ENCODE results near the gene GSTO2.

GSTO2 gene

GRCh38 chr10:104318326-104318725 is 49.3 kb downstream of the GSTO2 start:
- no peak for TF ChIP-seq CTCF (conservative IDR thresholded peaks at IDR 0.05; ENCODE audit: control insufficient read depth, insufficient read depth, low read depth, low read length)
- no peak overlapping the region for H3K4me3 ChIP-seq (ENCODE audit: control insufficient read depth, low read depth, low read length)
- no peak for DNase-seq (ENCODE audit: low read depth)

GRCh38 chr10:104318810-104319741 is 50.1 kb downstream of the GSTO2 start:
- no peak overlapping the region for H3K4me3 ChIP-seq (ENCODE audit: control insufficient read depth, low read depth, low read length)
- no peak for TF ChIP-seq CTCF (conservative IDR thresholded peaks at IDR 0.05; ENCODE audit: control insufficient read depth, insufficient read depth, low read depth, low read length)
- peak; percentile 90 for DNase-seq (ENCODE audit: low read depth)

GRCh38 chr10:104321226-104321625 is 52.2 kb downstream of the GSTO2 start:
- TF ChIP-seq CTCF (conservative IDR thresholded peaks at IDR 0.05; ENCODE audit: control insufficient read depth, insufficient read depth, low read depth, low read length): no peak
- DNase-seq (ENCODE audit: low read depth): no peak
- no peak overlapping the region for H3K4me3 ChIP-seq (ENCODE audit: control insufficient read depth, low read depth, low read length)

- DNase-seq (ENCODE audit: low read depth): no peak
- H3K4me3 ChIP-seq (ENCODE audit: control insufficient read depth, low read depth, low read length): no peak overlapping the region
- no peak for TF ChIP-seq CTCF (conservative IDR thresholded peaks at IDR 0.05; ENCODE audit: control insufficient read depth, insufficient read depth, low read depth, low read length)
These were observed 52.9 kb downstream of the GSTO2 start for GRCh38 chr10:104321725-104322415.

GRCh38 chr10:104322416-104322782 is 53.4 kb downstream of the GSTO2 start:
- no peak for DNase-seq (ENCODE audit: low read depth)
- no peak for TF ChIP-seq CTCF (conservative IDR thresholded peaks at IDR 0.05; ENCODE audit: control insufficient read depth, insufficient read depth, low read depth, low read length)
- H3K4me3 ChIP-seq (ENCODE audit: control insufficient read depth, low read depth, low read length): no peak overlapping the region

GRCh38 chr10:104323085-104323484 is 54.1 kb downstream of the GSTO2 start:
- H3K4me3 ChIP-seq (ENCODE audit: control insufficient read depth, low read depth, low read length): no peak overlapping the region
- DNase-seq (ENCODE audit: low read depth): no peak
- TF ChIP-seq CTCF (conservative IDR thresholded peaks at IDR 0.05; ENCODE audit: control insufficient read depth, insufficient read depth, low read depth, low read length): no peak
